Measurements from ENCODE around the gene KCNQ1. TPM values are rescaled to one million over a fixed set of nuclear protein-coding genes. Genes with fewer than 3 reads are reported as not detected.

KCNQ1 gene
- total RNA-seq, 1 experiment from 2014 or later: 2.5 TPM

DNA sequence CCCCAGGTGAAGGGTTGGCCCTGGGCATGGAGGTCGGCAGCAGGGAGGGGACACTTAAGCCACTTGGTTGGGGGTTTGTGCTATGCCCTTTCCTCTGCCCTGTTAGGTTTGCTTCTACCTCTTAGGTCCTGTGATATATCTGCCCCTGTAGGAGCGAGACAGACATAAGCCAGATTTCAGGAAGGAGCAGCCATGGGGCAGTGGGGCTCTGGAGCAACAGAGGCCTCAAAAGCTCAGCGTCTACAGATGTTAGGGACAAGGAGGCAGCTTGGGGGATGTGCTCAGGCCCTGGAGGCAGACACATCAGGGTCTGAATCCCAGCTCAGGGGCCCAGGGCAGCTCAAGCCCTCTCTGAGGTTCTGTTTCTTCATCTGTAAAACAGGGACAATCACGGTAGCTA is 282.2 kb downstream of the KCNQ1 start:
- H3K36me3 Mint-ChIP-seq: no peaks in the 10 kb centered on the region; the same call in 1 of the 2 replicates
- ChIA-PET POLR2A (no interaction called here), CTCF (no interaction called here)

More for the DNA sequence above, 282.2 kb downstream of the KCNQ1 start:
- peaks cover 9% of the 10 kb centered on the region; the same call in 1 of the 2 replicates for H3K9me3 Mint-ChIP-seq
- no peak overlapping the region for H3K4me3 Mint-ChIP-seq
- ATAC-seq (no peak), DNase-seq (ENCODE audit: low spot score) (no peak)
- H3K27ac Mint-ChIP-seq: no peak overlapping the region
- peaks cover 95% of the 10 kb centered on the region for H3K27me3 Mint-ChIP-seq (ENCODE audit: low read depth)
- no peak for TF ChIP-seq TCF7 (CRISPR knock-in tag; IDR thresholded peaks at IDR 0.05; ENCODE audit: low read depth)
- TF ChIP-seq, protein P1, sequence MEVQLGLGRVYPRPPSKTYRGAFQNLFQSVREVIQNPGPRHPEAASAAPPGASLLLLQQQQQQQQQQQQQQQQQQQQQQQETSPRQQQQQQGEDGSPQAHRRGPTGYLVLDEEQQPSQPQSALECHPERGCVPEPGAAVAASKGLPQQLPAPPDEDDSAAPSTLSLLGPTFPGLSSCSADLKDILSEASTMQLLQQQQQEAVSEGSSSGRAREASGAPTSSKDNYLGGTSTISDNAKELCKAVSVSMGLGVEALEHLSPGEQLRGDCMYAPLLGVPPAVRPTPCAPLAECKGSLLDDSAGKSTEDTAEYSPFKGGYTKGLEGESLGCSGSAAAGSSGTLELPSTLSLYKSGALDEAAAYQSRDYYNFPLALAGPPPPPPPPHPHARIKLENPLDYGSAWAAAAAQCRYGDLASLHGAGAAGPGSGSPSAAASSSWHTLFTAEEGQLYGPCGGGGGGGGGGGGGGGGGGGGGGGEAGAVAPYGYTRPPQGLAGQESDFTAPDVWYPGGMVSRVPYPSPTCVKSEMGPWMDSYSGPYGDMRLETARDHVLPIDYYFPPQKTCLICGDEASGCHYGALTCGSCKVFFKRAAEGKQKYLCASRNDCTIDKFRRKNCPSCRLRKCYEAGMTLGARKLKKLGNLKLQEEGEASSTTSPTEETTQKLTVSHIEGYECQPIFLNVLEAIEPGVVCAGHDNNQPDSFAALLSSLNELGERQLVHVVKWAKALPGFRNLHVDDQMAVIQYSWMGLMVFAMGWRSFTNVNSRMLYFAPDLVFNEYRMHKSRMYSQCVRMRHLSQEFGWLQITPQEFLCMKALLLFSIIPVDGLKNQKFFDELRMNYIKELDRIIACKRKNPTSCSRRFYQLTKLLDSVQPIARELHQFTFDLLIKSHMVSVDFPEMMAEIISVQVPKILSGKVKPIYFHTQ (CRISPR knock-in tag; IDR thresholded peaks at IDR 0.05): no peak
- TF ChIP-seq, protein P2, sequence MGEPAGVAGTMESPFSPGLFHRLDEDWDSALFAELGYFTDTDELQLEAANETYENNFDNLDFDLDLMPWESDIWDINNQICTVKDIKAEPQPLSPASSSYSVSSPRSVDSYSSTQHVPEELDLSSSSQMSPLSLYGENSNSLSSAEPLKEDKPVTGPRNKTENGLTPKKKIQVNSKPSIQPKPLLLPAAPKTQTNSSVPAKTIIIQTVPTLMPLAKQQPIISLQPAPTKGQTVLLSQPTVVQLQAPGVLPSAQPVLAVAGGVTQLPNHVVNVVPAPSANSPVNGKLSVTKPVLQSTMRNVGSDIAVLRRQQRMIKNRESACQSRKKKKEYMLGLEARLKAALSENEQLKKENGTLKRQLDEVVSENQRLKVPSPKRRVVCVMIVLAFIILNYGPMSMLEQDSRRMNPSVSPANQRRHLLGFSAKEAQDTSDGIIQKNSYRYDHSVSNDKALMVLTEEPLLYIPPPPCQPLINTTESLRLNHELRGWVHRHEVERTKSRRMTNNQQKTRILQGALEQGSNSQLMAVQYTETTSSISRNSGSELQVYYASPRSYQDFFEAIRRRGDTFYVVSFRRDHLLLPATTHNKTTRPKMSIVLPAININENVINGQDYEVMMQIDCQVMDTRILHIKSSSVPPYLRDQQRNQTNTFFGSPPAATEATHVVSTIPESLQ (CRISPR knock-in tag; IDR thresholded peaks at IDR 0.05): no peak
- no peak for TF ChIP-seq CBFB (CRISPR knock-in tag; IDR thresholded peaks at IDR 0.05; ENCODE audit: low read depth)
- TF ChIP-seq CREM (CRISPR knock-in tag; IDR thresholded peaks at IDR 0.05): no peak
- no peak for TF ChIP-seq ARID4B (CRISPR knock-in tag; IDR thresholded peaks at IDR 0.05; ENCODE audit: borderline replicate concordance)
- TF ChIP-seq ELF4 (CRISPR knock-in tag; IDR thresholded peaks at IDR 0.05; ENCODE audit: low read depth): no peak
- TF ChIP-seq NR2C2 (CRISPR knock-in tag; IDR thresholded peaks at IDR 0.05): no peak
- TF ChIP-seq, protein P3, sequence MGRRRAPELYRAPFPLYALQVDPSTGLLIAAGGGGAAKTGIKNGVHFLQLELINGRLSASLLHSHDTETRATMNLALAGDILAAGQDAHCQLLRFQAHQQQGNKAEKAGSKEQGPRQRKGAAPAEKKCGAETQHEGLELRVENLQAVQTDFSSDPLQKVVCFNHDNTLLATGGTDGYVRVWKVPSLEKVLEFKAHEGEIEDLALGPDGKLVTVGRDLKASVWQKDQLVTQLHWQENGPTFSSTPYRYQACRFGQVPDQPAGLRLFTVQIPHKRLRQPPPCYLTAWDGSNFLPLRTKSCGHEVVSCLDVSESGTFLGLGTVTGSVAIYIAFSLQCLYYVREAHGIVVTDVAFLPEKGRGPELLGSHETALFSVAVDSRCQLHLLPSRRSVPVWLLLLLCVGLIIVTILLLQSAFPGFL (CRISPR knock-in tag; IDR thresholded peaks at IDR 0.05; ENCODE audit: borderline replicate concordance): no peak
- no peak for TF ChIP-seq ZBTB21 (CRISPR knock-in tag; IDR thresholded peaks at IDR 0.05; ENCODE audit: borderline replicate concordance)
- peaks cover 3% of the 10 kb centered on the region; the same call in 1 of the 2 replicates for H3K4me1 Mint-ChIP-seq

Data from WTC11 (cell line).